LoVo (cell line): ENCODE data around the gene PITPNC1.
"Not testable (repeated sequence)": the region's sequence is repeated elsewhere in the genome, so short reads cannot be mapped to it uniquely, and the experiment has no call there.

ENCODE experiments used
- DNase-seq: peaks from one replicate; pipeline ENCODE4 v3.0.0-alpha.2; 2016; ENCODE audit warnings: low spot score

PITPNC1 gene

DNA sequence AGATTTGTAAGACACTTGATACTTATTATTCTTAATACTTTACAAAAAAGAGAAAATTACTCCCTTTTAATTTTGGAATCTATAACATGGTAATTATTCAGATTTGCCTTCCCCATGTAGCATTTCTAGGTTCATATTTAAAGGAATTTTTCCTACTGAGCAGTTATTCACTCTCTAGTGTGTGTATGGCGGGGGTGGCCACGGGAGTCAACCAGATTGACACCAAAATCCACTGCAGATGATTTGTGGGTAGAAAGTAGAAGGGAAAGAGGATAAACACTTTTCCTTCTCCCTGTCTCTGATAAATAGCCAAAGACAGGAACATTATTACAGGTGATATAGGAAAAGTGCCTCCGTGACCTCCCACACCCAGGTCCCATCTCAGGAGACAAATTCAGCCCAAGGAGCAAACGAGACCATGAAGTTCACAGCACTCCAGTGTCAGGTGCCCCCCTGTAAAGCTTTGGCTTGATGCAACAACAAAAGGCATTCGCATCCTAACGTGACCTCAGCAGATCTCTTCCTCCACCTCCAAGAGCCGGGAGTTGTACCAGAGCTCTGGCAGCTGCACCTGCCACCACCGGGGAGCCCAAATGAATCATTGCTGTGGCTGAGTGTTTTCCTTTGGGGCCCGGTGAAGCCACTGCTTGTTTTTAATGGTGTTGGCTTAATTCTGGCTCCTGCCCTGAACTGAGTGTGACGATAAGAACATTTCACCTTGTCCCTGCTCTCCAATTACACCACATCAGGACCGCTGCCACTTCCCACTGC lies 248.0 kb downstream of the PITPNC1 start:
- no peak for DNase-seq

DNA sequence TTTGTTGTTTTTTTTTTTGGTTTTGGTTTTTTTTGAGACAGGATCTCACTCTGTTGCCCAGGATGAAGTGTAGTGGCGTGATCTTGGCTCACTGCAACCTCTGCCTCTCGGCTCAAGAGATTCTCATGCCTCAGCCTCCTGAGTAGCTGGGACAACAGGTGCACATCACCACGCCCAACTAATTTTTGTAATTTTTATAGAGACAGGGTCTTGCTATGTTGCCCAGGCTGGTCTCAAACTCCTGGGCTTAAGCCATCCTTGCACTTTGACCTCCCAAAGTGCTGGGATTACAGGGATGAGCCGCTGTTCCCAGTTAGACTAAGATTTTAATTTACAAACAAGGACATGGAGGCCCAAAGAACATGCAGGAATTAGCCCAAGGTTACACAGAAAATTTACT lies 248.9 kb downstream of the PITPNC1 start:
- DNase-seq = no peak

DNA sequence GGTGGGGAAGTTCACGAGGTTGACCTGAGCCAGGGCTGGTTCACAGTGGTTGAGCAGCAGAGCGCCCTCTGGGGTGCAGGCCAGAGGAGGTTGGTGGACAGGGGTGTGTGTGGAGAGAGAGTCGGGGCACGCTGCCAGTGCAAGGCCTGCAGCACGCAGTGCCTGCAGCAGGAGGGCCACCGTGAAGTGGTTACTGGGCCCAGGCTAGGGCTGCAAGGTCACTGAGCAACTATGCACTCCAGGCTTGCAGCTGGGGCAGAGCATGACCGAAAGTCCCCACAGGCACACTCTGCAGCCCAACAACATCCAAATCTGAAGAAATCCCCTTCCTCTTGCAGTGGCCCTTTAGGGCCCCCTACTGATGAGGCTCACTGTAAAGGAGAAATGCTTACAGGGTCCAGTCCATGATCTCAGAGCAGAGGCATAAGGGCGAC lies 251.5 kb downstream of the PITPNC1 start:
- DNase-seq = no peak

DNA sequence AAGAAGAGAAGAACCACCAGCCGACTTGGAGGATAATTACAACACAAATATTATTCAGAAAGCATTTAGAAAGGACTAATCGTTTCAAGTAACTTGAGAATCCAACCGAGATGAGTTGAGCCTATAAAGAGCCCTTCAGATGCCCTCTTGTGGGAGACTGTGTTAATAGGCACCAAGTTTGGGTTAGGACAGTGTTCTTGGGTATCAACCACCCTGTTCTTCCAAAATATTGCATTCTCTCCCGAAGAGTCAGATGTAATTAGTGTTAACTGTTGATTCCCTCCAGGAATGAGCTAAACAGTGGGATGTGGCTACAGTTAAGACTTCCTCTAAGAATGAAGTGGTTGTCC lies 252.9 kb downstream of the PITPNC1 start:
- no peak for DNase-seq

DNA sequence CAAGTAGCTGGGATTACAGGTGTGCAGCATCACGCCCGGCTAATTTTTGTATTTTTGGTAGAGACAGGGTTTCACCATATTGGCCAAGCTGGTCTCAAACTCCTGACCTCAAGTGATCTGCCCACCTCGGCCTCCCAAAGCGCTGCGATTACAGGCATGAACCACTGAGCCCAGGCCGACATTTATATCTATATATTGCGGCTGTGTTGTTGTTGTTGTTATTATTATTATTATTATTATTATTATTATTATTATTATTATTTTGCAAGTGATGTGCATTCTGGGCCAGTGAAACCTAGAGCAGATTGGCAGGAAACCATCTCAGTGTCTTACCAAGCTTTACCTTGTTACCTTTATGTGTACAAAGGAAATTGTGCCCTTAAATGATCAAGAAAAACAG lies 253.8 kb downstream of the PITPNC1 start:
- not testable (repeated sequence) for DNase-seq

- no peak for DNase-seq
Measured at GRCh38 chr17:67632141-67632540, 255.1 kb downstream of the PITPNC1 start.

DNA sequence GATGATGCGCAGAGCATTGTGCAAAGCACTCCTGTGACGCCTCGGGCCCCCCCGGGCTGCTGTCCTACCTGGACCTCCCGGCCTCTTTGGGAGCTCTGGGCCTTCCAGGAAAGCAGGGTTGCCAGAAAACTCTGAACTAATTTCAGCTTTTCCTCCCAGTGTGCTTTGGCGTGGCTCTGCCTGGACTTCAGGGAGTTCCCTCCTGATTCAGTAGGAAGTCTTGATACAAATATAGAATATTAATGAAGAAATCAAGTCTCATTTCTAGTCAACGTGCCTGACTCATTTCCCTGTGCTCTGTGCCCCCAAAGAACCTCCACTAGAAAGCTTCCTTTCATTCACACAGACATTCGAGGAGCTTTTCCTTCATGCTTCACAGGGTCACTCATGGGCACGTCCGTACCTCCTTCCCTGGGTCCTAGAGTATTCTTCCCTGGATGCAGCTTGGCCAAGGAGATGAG lies 256.7 kb downstream of the PITPNC1 start:
- no peak for DNase-seq

- DNase-seq = no peak
Measured at GRCh38 chr17:67635681-67636080, 258.6 kb downstream of the PITPNC1 start.

GRCh38 chr17:67636312-67636711 lies 259.2 kb downstream of the PITPNC1 start:
- DNase-seq = no peak

- no peak for DNase-seq
Measured at GRCh38 chr17:67636834-67637520, 259.9 kb downstream of the PITPNC1 start.

GRCh38 chr17:67637901-67638641 lies 261.0 kb downstream of the PITPNC1 start:
- peak; percentile 32 for DNase-seq

DNA sequence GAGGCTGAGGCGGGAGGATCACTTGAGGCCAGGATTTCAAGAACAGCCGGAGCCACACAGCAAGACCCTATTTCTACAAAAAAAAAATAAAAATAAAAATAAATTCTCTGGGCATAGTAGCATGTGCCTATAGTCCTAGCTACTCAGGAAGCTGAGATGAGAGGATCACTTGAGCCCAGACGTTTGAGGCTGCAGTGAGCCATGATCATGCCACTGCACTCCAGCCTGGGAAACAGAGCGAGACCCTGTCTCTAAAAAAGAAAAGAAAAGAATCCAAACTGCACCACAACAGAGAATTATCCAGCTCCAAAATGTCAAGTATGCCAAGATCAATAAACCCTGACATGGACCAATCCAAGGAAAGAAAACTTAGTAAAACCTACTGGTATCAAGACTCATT lies 261.8 kb downstream of the PITPNC1 start:
- DNase-seq = no peak

GRCh38 chr17:67639555-67639954 lies 262.5 kb downstream of the PITPNC1 start:
- DNase-seq = no peak

- DNase-seq = no peak
Measured at GRCh38 chr17:67639979-67640378, 262.9 kb downstream of the PITPNC1 start.

DNA sequence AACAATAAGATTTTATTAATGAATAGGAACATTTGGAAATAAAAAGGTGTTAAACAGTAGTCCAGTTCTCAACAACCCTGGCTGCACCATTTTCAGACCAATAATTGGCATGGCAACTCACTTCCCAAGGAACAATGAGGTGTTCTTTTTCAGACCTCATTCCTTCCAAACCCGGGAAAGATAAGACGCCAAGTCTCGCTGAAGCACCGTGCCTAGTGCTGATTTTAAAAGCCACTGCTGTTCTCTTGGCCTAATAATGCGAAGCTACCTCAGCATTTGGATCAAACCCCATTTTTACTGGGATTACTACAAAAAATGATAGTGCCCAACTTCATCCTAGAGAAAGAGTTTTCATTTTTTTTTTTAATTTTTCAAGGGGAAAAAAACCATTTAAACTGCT lies 265.4 kb downstream of the PITPNC1 start:
- no peak for DNase-seq

DNA sequence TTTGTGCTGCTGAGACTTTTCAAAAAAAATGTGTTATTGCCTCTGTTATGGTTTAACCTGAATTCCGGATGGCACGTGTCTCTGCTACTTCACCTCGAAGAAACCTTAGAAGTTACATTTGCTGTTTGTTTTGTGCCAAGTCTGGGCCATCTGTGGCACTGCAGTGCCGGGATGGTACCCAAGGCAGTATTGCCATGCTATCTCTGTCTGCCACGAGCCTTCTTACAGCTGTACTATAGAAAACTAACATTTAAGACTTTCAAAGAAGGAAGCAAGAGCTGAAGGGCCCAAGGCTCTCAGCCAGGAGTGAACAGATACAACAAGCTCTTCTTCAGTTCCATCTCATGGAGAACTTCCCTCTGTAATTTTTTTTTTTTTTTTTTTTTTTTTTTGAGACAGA lies 267.0 kb downstream of the PITPNC1 start:
- DNase-seq = no peak

DNA sequence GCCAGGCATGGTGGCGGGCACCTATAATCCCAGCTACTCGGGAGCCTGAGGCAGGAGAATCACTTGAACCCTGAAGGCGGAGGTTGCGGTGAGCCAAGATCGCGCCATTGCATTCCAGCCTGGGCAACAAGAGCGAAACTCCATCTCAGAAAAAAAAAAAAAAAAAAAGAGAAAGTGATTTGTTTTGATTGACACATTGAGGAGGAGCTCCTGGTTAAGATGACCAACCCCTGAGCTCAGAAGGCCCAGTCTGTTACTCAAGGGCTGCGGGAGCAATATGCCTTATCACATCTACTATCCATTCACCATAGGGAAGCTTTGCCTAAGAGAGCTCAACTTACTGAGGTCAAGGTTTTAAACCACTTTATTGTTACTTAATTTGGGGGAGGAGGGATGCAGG lies 268.1 kb downstream of the PITPNC1 start:
- DNase-seq = not testable (repeated sequence)

GRCh38 chr17:67646472-67646871 lies 269.4 kb downstream of the PITPNC1 start:
- DNase-seq = no peak

GRCh38 chr17:67647482-67647881 lies 270.4 kb downstream of the PITPNC1 start:
- DNase-seq = no peak

DNA sequence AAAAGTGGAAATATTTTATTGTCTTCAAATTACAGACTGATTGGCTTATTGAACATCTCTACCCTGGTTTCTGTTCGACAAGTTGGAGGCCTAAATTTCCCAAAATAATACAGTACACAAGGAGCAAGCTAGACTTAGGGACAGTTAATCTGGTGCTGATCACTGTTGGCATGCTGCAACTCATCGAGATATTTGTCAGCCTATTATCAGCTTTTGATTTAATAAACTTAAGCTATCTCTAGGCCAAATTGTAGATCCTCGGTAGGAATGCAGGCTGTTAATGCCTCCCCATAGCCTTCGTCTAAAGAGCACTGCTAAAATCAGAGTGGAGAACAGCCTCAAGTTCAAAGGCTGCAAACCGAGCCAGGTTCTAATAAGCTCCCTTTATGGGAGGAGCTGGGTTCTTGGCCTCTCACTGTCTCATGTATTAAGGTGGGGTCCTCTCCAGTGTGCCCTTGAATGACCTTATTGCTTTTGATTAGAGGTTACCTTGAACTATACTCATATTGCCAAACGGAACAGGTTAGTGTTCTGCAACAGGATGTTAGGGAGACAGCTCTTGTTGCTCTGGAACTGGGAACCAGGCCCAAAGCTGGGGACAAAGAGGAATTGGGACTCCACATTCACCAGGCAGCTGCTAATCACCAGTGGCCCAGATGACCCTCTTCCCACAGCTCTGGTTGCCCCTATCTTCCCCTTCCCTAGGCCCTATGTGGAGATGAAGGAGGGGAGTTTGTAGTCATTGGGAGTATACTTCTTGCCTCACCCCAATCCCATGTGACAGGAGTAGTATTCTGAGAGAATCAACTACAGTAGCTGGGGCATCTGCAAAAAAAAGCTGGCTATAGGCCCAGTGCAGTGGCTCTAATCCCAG lies 271.2 kb downstream of the PITPNC1 start:
- DNase-seq = no peak

- DNase-seq = not testable (repeated sequence)
Measured at GRCh38 chr17:67648906-67649295, 271.8 kb downstream of the PITPNC1 start.

DNA sequence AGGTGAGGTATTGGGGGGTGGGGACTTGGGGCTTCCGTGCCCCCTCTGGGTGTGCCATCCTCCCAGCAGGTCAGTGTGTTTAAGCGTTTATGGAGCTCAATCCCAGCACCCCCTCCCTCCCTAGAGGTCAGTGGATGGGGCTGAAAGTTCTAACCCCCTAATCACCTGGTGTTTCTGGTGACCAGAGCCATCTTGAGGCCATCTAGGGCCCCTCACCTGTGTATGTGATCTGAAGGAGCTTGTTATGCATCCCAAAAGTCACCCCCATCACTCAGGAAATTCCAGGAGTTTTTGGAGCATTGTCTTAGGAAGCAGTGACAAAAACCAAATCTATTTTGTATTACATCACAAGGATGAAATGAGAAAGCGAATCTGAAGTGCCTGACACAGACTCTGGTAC lies 272.8 kb downstream of the PITPNC1 start:
- no peak for DNase-seq
